Fibroblast of pulmonary artery (primary cell): ENCODE data around the gene CCDC40.

Experiments
- DNase-seq: peaks from one replicate; pipeline ENCODE4 v3.0.0-alpha.2; 2010; ENCODE audit warnings: low read depth
- H3K4me3 ChIP-seq: replicated peaks from 2 replicates; pipeline ENCODE4 v1.5.1; 2011; ENCODE audit warnings: low read depth, mild to moderate bottlenecking, control low read depth, low read length, moderate library complexity
- TF ChIP-seq, protein P1 (sequence below): IDR thresholded peaks from 2 replicates; pipeline ENCODE4 v1.5.1; 2011; ENCODE audit warnings: mild to moderate bottlenecking, control low read depth, low read length, inconsistent platforms; ENCODE audit errors: missing control alignments

Gene CCDC40

GRCh38 chr17:80126449-80126715 is 89.9 kb downstream of the CCDC40 start:
- no peak for DNase-seq
- TF ChIP-seq, protein P1, sequence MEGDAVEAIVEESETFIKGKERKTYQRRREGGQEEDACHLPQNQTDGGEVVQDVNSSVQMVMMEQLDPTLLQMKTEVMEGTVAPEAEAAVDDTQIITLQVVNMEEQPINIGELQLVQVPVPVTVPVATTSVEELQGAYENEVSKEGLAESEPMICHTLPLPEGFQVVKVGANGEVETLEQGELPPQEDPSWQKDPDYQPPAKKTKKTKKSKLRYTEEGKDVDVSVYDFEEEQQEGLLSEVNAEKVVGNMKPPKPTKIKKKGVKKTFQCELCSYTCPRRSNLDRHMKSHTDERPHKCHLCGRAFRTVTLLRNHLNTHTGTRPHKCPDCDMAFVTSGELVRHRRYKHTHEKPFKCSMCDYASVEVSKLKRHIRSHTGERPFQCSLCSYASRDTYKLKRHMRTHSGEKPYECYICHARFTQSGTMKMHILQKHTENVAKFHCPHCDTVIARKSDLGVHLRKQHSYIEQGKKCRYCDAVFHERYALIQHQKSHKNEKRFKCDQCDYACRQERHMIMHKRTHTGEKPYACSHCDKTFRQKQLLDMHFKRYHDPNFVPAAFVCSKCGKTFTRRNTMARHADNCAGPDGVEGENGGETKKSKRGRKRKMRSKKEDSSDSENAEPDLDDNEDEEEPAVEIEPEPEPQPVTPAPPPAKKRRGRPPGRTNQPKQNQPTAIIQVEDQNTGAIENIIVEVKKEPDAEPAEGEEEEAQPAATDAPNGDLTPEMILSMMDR, result no peak
- H3K4me3 ChIP-seq, result no peak overlapping the region

DNA sequence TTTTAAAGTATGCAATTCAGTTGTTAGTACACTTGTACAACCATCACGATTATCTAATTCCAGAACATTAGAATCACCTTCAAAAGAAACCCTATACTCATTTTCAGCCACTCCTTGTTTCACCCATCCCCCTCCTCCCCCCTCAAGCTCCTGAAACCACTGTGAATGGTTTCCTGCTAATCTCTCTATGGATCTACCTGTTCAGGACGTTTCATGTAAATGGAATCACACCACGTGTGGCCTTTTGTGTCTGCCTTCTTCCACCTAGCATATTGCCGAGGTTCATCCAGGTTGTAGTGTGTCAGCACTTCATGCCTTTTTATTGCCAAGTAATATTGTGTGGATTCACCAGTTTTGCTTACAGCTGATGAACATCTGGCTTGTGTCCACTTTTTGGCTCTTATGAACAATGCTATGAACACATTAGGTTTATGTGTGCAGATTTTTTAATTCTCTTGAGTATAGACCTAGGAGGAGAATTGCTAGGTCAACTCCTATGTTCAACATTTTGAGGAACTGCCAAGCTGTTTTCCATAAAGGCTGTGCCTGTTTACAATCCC is 92.6 kb downstream of the CCDC40 start:
- no peak overlapping the region for H3K4me3 ChIP-seq
- DNase-seq, result peak; percentile 22
- TF ChIP-seq, protein P1, result no peak

DNA sequence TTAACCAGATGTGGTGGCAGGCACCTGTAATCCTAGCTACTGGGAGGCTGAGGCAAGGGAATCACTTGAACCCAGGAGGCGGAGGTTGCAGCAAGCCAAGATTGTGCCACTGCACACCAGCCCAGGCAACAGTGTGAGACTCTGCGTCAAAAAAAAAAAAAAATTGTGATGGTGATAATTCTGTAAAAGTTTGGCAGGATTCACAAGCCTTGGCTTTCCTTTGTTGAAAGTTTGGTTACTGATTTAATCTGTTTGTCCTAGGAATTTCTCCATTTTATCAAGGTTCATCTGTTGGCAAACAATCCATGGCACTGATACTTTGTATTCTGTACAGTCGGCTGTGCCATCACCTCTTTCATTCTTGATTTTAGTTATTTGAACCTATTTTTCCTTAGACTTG is 94.5 kb downstream of the CCDC40 start:
- H3K4me3 ChIP-seq, result no peak overlapping the region
- TF ChIP-seq, protein P1, result no peak
- no peak for DNase-seq

DNA sequence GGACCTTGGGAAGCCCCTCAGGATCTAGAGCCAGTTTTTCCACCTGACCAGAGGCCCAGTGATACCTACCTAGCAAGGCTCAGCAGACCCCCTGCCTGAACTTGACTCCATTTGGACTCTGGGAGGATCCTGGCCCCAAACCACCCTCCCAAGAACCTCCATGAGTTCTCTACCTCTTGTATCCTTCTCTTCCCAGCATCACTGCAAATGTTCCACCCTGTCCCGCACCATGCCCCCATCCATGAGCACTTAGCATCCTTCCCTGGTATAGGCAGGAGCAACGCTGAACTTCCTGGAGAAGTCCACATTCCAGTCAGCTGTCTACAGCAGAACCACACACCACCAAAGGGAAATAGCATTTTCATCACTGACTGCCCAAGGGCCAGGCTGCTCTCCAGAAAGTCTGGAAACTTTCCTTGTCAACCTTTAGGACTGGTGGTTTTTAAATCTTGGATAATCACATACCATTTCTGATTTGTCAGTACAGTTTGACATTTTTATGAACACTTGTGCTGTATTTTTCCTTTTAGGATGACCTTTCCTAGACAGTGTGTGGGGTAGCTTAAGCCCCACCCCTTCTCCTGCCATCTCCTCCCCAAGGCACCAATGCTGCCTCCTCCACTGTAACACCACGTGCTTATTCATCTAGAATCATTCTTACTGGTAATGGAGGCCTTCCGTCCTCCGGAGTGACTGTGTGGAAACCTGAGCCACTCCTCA is 96.6 kb downstream of the CCDC40 start:
- no peak for DNase-seq
- TF ChIP-seq, protein P1, result no peak
- H3K4me3 ChIP-seq, result no peak overlapping the region

DNA sequence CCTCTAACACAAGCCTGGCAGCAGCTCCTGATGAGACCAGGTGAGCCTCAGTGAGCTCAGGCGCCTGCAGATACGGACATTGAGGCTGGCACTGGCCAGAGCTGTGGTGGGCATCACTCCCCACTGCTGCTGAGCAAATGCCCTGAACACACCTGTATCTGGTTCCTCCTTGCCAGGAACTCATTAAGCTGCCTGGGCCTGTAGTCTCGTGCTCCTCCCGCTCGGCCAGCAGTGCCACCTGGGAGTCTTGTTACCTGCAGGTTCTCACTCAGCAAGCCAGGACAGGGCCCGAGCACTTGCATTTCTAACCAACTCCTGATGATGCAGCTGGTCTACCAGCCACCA is 97.2 kb downstream of the CCDC40 start:
- no peak for DNase-seq
- TF ChIP-seq, protein P1, result no peak
- no peak overlapping the region for H3K4me3 ChIP-seq

DNA sequence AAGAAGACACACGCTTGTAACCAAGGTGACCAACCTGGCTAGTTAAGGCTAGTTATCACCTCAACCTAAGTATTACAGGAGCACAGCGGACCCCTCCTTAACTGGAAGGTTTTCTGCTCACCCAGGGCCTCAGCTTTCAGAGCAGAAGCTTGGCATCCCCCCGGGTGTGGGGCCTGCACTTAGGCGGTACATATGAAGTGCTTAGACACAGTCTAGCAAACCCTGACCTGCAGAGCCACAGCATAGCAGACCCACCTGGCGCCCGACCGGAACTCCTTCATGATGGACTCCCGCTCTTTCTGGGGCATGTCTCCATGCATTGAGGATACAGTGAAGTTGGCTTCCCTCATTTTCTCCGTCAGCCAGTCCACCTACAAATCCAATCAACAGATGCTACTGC is 100.7 kb downstream of the CCDC40 start:
- DNase-seq, result no peak
- TF ChIP-seq, protein P1, result no peak

GRCh38 chr17:80138856-80139426 is 102.5 kb downstream of the CCDC40 start:
- no peak for DNase-seq
- no peak overlapping the region for H3K4me3 ChIP-seq
- TF ChIP-seq, protein P1, result no peak

More for the DNA sequence above, 100.7 kb downstream of the CCDC40 start:
- H3K4me3 ChIP-seq, result no peak overlapping the region
